Measurements from ENCODE around the gene GABRB2.

Gene GABRB2

DNA sequence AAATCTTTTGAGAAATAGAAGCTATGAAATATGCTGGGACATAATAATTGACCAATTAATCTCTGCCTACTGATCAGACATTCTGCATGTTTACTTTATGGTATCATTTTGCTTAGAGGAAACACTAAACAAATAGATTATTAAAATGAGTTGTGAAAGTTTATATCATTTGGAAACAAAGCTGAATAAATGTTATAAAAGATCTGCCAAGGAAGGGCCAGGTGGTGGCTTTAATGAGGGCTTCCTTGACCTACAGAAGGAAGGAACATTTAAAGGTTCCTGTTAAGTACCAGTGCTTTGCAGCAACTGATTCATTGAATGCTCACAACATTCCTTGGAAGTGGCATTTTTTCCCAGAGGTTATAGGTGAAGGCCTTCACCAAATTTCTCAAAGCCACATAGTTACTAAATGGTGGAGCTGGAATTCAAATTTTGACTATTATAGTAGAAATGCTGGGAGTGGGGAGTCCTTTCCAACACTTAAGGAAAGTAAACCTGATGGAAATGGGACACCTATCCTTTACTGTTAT is 250.7 kb downstream of the GABRB2 start:
- DNase-seq (ENCODE audit: extremely low spot score): no peak
- no peak for TF ChIP-seq LEF1 (IDR thresholded peaks at IDR 0.05; ENCODE audit: borderline replicate concordance)
- TF ChIP-seq ELF4 (IDR thresholded peaks at IDR 0.05): no peak
- no peak for TF ChIP-seq ARNT (IDR thresholded peaks at IDR 0.05)
- TF ChIP-seq FOXM1 (IDR thresholded peaks at IDR 0.05; ENCODE audit: borderline replicate concordance): no peak
- no peak for TF ChIP-seq FOXA1 (IDR thresholded peaks at IDR 0.05)
- no peak for TF ChIP-seq SP1 (IDR thresholded peaks at IDR 0.05)
- TF ChIP-seq HDGF (IDR thresholded peaks at IDR 0.05; ENCODE audit: borderline replicate concordance): no peak
- no peak for TF ChIP-seq SUZ12 (IDR thresholded peaks at IDR 0.05)
- TF ChIP-seq ZNF384 (IDR thresholded peaks at IDR 0.05): no peak
- CTCF ChIA-PET: no interaction called here
- POLR2A ChIA-PET: no interaction called here

DNA sequence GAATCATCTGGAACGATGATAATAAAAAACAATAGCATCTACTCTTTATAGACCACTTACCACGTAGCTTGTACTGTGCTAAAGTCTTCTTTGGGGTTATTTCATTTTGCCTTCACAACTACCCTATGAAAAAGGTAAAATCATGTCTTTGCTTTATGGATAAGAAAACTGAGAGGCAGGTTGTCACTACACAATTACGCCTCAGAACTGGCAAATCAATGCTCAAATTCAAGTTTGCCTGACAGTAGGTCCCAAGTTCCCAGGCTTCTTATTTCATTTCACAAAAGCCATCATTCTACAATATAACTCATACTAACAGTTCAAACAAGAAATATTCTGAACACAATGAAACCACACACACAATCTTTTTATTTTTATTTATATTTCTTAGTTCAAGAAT is 258.5 kb downstream of the GABRB2 start:
- no peak for TF ChIP-seq FOXA1 (IDR thresholded peaks at IDR 0.05)
- TF ChIP-seq LEF1 (IDR thresholded peaks at IDR 0.05; ENCODE audit: borderline replicate concordance): no peak
- TF ChIP-seq, protein P1, sequence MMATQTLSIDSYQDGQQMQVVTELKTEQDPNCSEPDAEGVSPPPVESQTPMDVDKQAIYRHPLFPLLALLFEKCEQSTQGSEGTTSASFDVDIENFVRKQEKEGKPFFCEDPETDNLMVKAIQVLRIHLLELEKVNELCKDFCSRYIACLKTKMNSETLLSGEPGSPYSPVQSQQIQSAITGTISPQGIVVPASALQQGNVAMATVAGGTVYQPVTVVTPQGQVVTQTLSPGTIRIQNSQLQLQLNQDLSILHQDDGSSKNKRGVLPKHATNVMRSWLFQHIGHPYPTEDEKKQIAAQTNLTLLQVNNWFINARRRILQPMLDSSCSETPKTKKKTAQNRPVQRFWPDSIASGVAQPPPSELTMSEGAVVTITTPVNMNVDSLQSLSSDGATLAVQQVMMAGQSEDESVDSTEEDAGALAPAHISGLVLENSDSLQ (IDR thresholded peaks at IDR 0.05): no peak
- TF ChIP-seq ARNT (IDR thresholded peaks at IDR 0.05): no peak
- TF ChIP-seq ELF4 (IDR thresholded peaks at IDR 0.05): no peak
- TF ChIP-seq FOXM1 (IDR thresholded peaks at IDR 0.05; ENCODE audit: borderline replicate concordance): no peak
- TF ChIP-seq NFRKB (IDR thresholded peaks at IDR 0.05): no peak
- no peak for TF ChIP-seq HDGF (IDR thresholded peaks at IDR 0.05; ENCODE audit: borderline replicate concordance)
- no peak for TF ChIP-seq L3MBTL2 (conservative IDR thresholded peaks at IDR 0.05)
- TF ChIP-seq SUZ12 (IDR thresholded peaks at IDR 0.05): no peak
- TF ChIP-seq BHLHE40 (IDR thresholded peaks at IDR 0.05; ENCODE audit: borderline replicate concordance): no peak
- TF ChIP-seq SP1 (IDR thresholded peaks at IDR 0.05): no peak
- no peak for TF ChIP-seq TARDBP (IDR thresholded peaks at IDR 0.05)
- no peak for TF ChIP-seq CTBP1 (IDR thresholded peaks at IDR 0.05; ENCODE audit: borderline replicate concordance)
- TF ChIP-seq FOXK2 (IDR thresholded peaks at IDR 0.05): no peak
- TF ChIP-seq ZNF384 (IDR thresholded peaks at IDR 0.05): no peak
- POLR2A ChIA-PET: no interaction called here
- CTCF ChIA-PET: no interaction called here
- no peak for DNase-seq (ENCODE audit: extremely low spot score)

DNA sequence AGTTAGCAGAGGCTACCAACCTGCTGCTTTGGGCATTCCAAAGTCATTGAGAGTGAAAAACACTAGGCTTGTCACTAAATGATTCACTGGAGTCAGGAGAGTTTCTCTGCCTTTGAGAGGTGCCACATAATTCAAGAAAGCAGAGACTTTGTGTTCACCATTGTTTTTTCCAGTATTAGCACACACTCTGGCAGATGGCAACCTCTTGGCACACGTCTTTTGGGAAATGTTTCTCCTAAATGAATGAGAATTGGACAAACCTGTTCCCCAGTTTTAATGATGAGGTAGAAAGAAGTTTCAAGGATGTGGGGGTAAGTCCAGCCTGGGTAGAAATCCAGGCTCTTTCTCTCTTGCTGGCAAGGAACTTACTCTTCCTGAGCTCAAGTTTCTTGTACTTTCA is 259.1 kb downstream of the GABRB2 start:
- POLR2A ChIA-PET: no interaction called here
- CTCF ChIA-PET: no interaction called here
- no peak for DNase-seq (ENCODE audit: extremely low spot score)
- TF ChIP-seq FOXK2 (IDR thresholded peaks at IDR 0.05) (no peak), HDGF (IDR thresholded peaks at IDR 0.05; ENCODE audit: borderline replicate concordance) (no peak), CTBP1 (IDR thresholded peaks at IDR 0.05; ENCODE audit: borderline replicate concordance) (no peak), LEF1 (IDR thresholded peaks at IDR 0.05; ENCODE audit: borderline replicate concordance) (no peak), TARDBP (IDR thresholded peaks at IDR 0.05) (no peak), SUZ12 (IDR thresholded peaks at IDR 0.05) (no peak), BHLHE40 (IDR thresholded peaks at IDR 0.05; ENCODE audit: borderline replicate concordance) (no peak), FOXM1 (IDR thresholded peaks at IDR 0.05; ENCODE audit: borderline replicate concordance) (no peak), ELF4 (IDR thresholded peaks at IDR 0.05) (no peak), ARNT (IDR thresholded peaks at IDR 0.05) (no peak)

DNA sequence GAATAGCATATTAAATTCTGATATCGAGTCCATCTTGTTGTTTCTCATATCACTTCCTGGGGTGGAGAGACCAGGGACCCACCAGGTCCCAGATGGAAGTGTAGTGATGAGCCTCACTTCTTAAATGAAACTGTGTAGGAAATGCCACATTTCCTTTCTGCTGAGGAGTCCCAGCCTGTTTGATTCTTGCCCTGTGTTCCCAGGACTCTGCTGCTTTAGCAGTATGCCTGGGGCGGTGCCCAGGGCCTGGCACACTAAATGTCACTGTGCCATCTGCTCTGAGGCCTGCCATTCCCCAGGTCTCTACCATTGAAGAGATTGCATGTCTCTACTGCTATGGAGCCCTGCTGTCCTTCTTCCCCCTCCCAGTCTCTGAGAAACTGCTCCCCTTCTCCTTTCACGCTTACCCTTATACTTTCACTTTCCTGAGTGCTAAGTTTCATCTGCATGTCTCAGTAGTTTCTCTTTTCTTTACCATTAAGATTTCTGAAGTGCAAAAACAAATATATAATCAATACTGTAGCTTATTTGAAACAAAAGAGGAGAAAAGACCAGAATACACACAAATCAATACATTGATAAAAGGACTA is 260.4 kb downstream of the GABRB2 start:
- POLR2A ChIA-PET: no interaction called here
- CTCF ChIA-PET: no interaction called here
- no peak for TF ChIP-seq L3MBTL2 (conservative IDR thresholded peaks at IDR 0.05)
- no peak for TF ChIP-seq ZNF384 (IDR thresholded peaks at IDR 0.05)
- TF ChIP-seq ELF4 (IDR thresholded peaks at IDR 0.05): no peak
- no peak for TF ChIP-seq SUZ12 (IDR thresholded peaks at IDR 0.05)
- TF ChIP-seq LEF1 (IDR thresholded peaks at IDR 0.05; ENCODE audit: borderline replicate concordance): no peak
- TF ChIP-seq FOXK2 (IDR thresholded peaks at IDR 0.05): no peak
- TF ChIP-seq NFRKB (IDR thresholded peaks at IDR 0.05): no peak
- no peak for DNase-seq (ENCODE audit: extremely low spot score)

DNA sequence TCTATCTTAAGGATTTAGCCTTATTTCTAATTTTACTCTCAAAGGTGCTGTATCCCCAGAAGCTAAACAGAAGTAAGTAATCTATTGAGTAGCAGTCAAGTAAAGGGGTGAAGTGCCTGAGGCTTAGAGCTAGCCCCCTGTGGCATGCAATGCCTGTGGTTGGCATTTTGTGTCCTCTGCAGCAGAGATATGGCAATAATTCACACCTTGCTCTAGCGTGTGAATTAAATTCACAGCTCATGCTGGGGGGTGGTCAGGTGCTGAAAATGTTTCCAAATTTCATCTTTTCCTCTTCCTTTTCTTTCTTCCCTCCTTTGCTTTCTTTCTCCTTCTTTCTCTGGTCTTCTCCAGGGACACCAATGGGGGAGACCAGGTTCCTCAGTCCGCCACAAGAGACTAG is 262.1 kb downstream of the GABRB2 start:
- POLR2A ChIA-PET: no interaction called here
- CTCF ChIA-PET: no interaction called here
- TF ChIP-seq FOXM1 (IDR thresholded peaks at IDR 0.05; ENCODE audit: borderline replicate concordance) (no peak), BHLHE40 (IDR thresholded peaks at IDR 0.05; ENCODE audit: borderline replicate concordance) (no peak), NFRKB (IDR thresholded peaks at IDR 0.05) (no peak), SUZ12 (IDR thresholded peaks at IDR 0.05) (no peak), FOXA1 (IDR thresholded peaks at IDR 0.05) (no peak), FOXK2 (IDR thresholded peaks at IDR 0.05) (no peak), TARDBP (IDR thresholded peaks at IDR 0.05) (no peak), ELF4 (IDR thresholded peaks at IDR 0.05) (no peak), ARNT (IDR thresholded peaks at IDR 0.05) (no peak), SP1 (IDR thresholded peaks at IDR 0.05) (no peak), CTBP1 (IDR thresholded peaks at IDR 0.05; ENCODE audit: borderline replicate concordance) (no peak), HDGF (IDR thresholded peaks at IDR 0.05; ENCODE audit: borderline replicate concordance) (no peak), ZNF384 (IDR thresholded peaks at IDR 0.05) (no peak), L3MBTL2 (conservative IDR thresholded peaks at IDR 0.05) (no peak), LEF1 (IDR thresholded peaks at IDR 0.05; ENCODE audit: borderline replicate concordance) (no peak)
- TF ChIP-seq, protein P1 (IDR thresholded peaks at IDR 0.05): no peak
- no peak for DNase-seq (ENCODE audit: extremely low spot score)

DNA sequence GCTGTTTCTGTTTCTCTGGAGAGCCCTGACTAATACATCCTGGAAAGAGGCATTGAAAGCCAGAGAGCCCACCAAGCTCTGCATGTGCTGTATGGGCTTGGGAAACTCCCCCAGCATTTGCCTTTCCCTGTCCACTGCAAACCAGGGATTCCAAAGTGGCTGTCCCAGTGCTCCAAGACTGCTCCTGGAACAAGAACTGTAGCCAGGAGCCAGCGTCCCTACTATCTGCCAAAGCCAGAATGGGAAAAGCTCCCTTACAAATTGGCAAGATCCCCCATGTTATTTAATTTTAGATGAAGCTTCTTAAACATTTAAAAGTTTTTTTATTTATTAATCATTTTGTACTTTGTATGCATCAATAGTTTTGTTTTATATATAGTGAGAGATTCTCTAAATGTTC is 263.2 kb downstream of the GABRB2 start:
- POLR2A ChIA-PET: no interaction called here
- TF ChIP-seq LEF1 (IDR thresholded peaks at IDR 0.05; ENCODE audit: borderline replicate concordance) (no peak), BHLHE40 (IDR thresholded peaks at IDR 0.05; ENCODE audit: borderline replicate concordance) (no peak), ELF4 (IDR thresholded peaks at IDR 0.05) (no peak), NFRKB (IDR thresholded peaks at IDR 0.05) (no peak), TARDBP (IDR thresholded peaks at IDR 0.05) (no peak), ZNF384 (IDR thresholded peaks at IDR 0.05) (no peak), FOXA1 (IDR thresholded peaks at IDR 0.05) (no peak), CTBP1 (IDR thresholded peaks at IDR 0.05; ENCODE audit: borderline replicate concordance) (no peak), FOXM1 (IDR thresholded peaks at IDR 0.05; ENCODE audit: borderline replicate concordance) (no peak), L3MBTL2 (conservative IDR thresholded peaks at IDR 0.05) (no peak), SUZ12 (IDR thresholded peaks at IDR 0.05) (no peak), FOXK2 (IDR thresholded peaks at IDR 0.05) (no peak), HDGF (IDR thresholded peaks at IDR 0.05; ENCODE audit: borderline replicate concordance) (no peak), SP1 (IDR thresholded peaks at IDR 0.05) (no peak), ARNT (IDR thresholded peaks at IDR 0.05) (no peak)
- TF ChIP-seq, protein P1 (IDR thresholded peaks at IDR 0.05): no peak
- CTCF ChIA-PET: no interaction called here
- no peak for DNase-seq (ENCODE audit: extremely low spot score)
